Upper lobe of left lung (tissue), 6 donors: ENCODE results near the gene PPM1G. TPM values are rescaled to one million over a fixed set of nuclear protein-coding genes. Genes with fewer than 3 reads are reported as not detected.

Experiments used
- ATAC-seq, 2 donors: fragments of 200-7000 bp; cut with Tn5 transposase; one replicate each; pipeline ENCODE4 v1.9.1; 2022; ENCODE audit warnings: mild to moderate bottlenecking in 2 of 2, moderate library complexity in 2 of 2; ENCODE audit not compliant: low FRiP score in 2 of 2
- DNase-seq, 2 donors: peaks; one replicate each; pipeline ENCODE4 v3.0.0-alpha.2; 2019 to 2020
- H3K27ac ChIP-seq, 4 donors: fragments of 200-600 bp; sonication (generic); one replicate each; pipeline ENCODE4 v1.5.1; 2016 to 2019
- H3K27me3 ChIP-seq, 4 donors: fragments of 200-600 bp; sonication (generic); one replicate each; pipeline ENCODE4 v1.5.1; 2017 to 2019
- H3K36me3 ChIP-seq, 4 donors: fragments of 200-600 bp; sonication (generic); one replicate each; pipeline ENCODE4 v1.5.1; 2016 to 2019
- H3K4me1 ChIP-seq, 4 donors: fragments of 200-600 bp; sonication (generic); one replicate each; pipeline ENCODE4 v1.5.1; 2018 to 2019
- H3K4me3 ChIP-seq, 4 donors: fragments of 200-600 bp; sonication (generic); one replicate each; pipeline ENCODE4 v1.5.1; 2017 to 2019; ENCODE audit warnings: mild to moderate bottlenecking in 2 of 4, moderate library complexity in 1 of 4
- H3K9me3 ChIP-seq, 4 donors: fragments of 200-600 bp; sonication (generic); one replicate each; pipeline ENCODE4 v1.5.1; 2018 to 2019
- CTCF ChIP-seq, 6 experiments: fragments of 450-650 bp in 4 of 6; fragments of 200-600 bp in 2 of 6; sonication (generic) in 2 of 6; IDR thresholded peaks; one replicate each; pipeline ENCODE4 v1.5.1; 2016 to 2019; ENCODE audit warnings: antibody characterized with exemption in 6 of 6
- EP300 ChIP-seq, 4 donors: sonication (generic); formaldehyde crosslinking; IDR thresholded peaks; one replicate each; pipeline ENCODE4 v1.5.1; 2017; ENCODE audit warnings: antibody characterized with exemption in 4 of 4, control low read depth in 2 of 4
- POLR2A ChIP-seq, 4 donors: fragments of 450-650 bp; IDR thresholded peaks; one replicate each; pipeline ENCODE4 v1.5.1; 2016 to 2017; ENCODE audit warnings: antibody characterized with exemption in 4 of 4, mild to moderate bottlenecking in 2 of 4
- POLR2AphosphoS5 ChIP-seq, 2 donors: sonication (generic); formaldehyde crosslinking; IDR thresholded peaks; one replicate each; pipeline ENCODE4 v1.5.1; 2017; ENCODE audit warnings: antibody characterized with exemption in 2 of 2
- WGBS, 2 donors: methylation state at CpG; one replicate each; pipeline ENCODE4 v1.1.5; 2017 to 2018; 5-methylcytosine and 5-hydroxymethylcytosine counted together
- total RNA-seq, 6 donors: library from RNA; depleted of rRNA in 4 of 6; stranded (reverse); fragments of >200 nt in 4 of 6; gene quantifications; one replicate each; pipeline versions ENCODE4 v1.1.0 to v1.2.1, GENCODE V29; 2016 to 2021
- donor health status: DM: no; HTN: no; CAD: no; lungs with moderate emphysema.
- donor health status: DM: no; HTN: yes; CAD: no; lungs with severe emphysema.

PPM1G gene
- total RNA-seq, 6 donors from 2014 or later, result 39.8 to 60.6 (median 55.3) TPM

GRCh38 chr2:27336173-27336572, 73.2 kb downstream of the PPM1G start:
- Histone ChIP-seq H3K36me3 (peaks cover 47 to 99% (median 84%) of the 10 kb centered on the region in 4 donors), H3K27ac (no peak overlapping the region), H3K4me1 (no peaks in the 10 kb centered on the region), H3K9me3 (no peaks in the 10 kb centered on the region), H3K4me3 (no peak overlapping the region), H3K27me3 (no peaks in the 10 kb centered on the region)
- TF ChIP-seq EP300 (IDR thresholded peaks at IDR 0.05), result no peak
- no peak for TF ChIP-seq POLR2A (IDR thresholded peaks at IDR 0.05)
- no peak for TF ChIP-seq CTCF (IDR thresholded peaks at IDR 0.05)
- no peak for TF ChIP-seq POLR2AphosphoS5 (IDR thresholded peaks at IDR 0.05)
- WGBS, 2 donors, result 92 to 99% methylated on average over 7 of the region's 7 CpGs
- no peak for DNase-seq
- no peak for ATAC-seq

GRCh38 chr2:27335311-27335710, 74.1 kb downstream of the PPM1G start:
- Histone ChIP-seq H3K36me3 (peaks cover 44 to 99% (median 80%) of the 10 kb centered on the region in 4 donors), H3K4me1 (no peaks in the 10 kb centered on the region), H3K4me3 (no peak overlapping the region), H3K27ac (no peak overlapping the region), H3K9me3 (no peaks in the 10 kb centered on the region), H3K27me3 (no peaks in the 10 kb centered on the region)
- TF ChIP-seq POLR2A (IDR thresholded peaks at IDR 0.05), result no peak
- DNase-seq (no peak), ATAC-seq (no peak)
- WGBS, 2 donors, result 82 to 87% methylated on average over 3 of the region's 3 CpGs

Other genes starting within 250 kb of the PPM1G start
- gene ATRAID, start 197.6 kb downstream of the PPM1G start, total RNA-seq, result 100 to 1,000 TPM in 4 of 6 donors, 10 to 100 TPM in 2; 53.4 to 126 (median 112) TPM
- gene SLC5A6, start 197.3 kb downstream of the PPM1G start, total RNA-seq, result 10 to 100 TPM; 13.6 to 29.6 (median 21.0) TPM
- gene CAD, start 192.2 kb downstream of the PPM1G start, total RNA-seq, result 10 to 100 TPM; 19.8 to 66.0 (median 33.5) TPM
- 1 to 10 TPM in 4 of 6 donors, under 1 TPM in 2; 0.20 to 2.3 (median 1.2) TPM for gene SLC30A3, start 146.5 kb downstream of the PPM1G start, total RNA-seq
- gene DNAJC5G, start 134.2 kb downstream of the PPM1G start, total RNA-seq, result not detected
- gene TRIM54, start 127.2 kb downstream of the PPM1G start, total RNA-seq, result under 1 TPM in 1 of 6 donors, not detected in 5; 0.49 TPM
- 10 to 100 TPM in 2 of 6 donors, 1 to 10 TPM in 4; 2.6 to 81.7 (median 4.6) TPM for gene UCN, start 101.1 kb downstream of the PPM1G start, total RNA-seq
- gene MPV17, start 86.5 kb downstream of the PPM1G start, total RNA-seq, result 10 to 100 TPM; 51.2 to 99.3 (median 75.9) TPM
- 100 to 1,000 TPM in 1 of 6 donors, 10 to 100 TPM in 5; 43.9 to 104 (median 48.9) TPM for gene GTF3C2, start 52.8 kb downstream of the PPM1G start, total RNA-seq
- gene EIF2B4, start 39.3 kb downstream of the PPM1G start, total RNA-seq, result 10 to 100 TPM; 24.8 to 48.2 (median 29.8) TPM
- 100 to 1,000 TPM in 3 of 6 donors, 10 to 100 TPM in 3; 69.1 to 142 (median 113) TPM for gene SNX17, start 39.0 kb downstream of the PPM1G start, total RNA-seq
- 10 to 100 TPM in 5 of 6 donors, 1 to 10 TPM in 1; 9.3 to 31.4 (median 18.0) TPM for gene ZNF513, start 28.9 kb downstream of the PPM1G start, total RNA-seq
- gene NRBP1, start 19.0 kb upstream of the PPM1G start, total RNA-seq, result 10 to 100 TPM; 46.5 to 81.5 (median 62.5) TPM
- gene KRTCAP3, start 32.8 kb upstream of the PPM1G start, total RNA-seq, result 10 to 100 TPM; 13.8 to 39.7 (median 31.0) TPM
- gene IFT172, start 80.2 kb upstream of the PPM1G start, total RNA-seq, result 10 to 100 TPM; 24.3 to 80.6 (median 29.8) TPM
- 1 to 10 TPM in 5 of 6 donors, not detected in 1; 1.1 to 4.6 (median 2.6) TPM for gene FNDC4, start 85.6 kb upstream of the PPM1G start, total RNA-seq
- under 1 TPM in 2 of 6 donors, not detected in 4; 0.24 to 0.83 TPM for gene GCKR, start 87.2 kb upstream of the PPM1G start, total RNA-seq
- gene ZNF512, start 173.5 kb upstream of the PPM1G start, total RNA-seq, result 10 to 100 TPM; 19.5 to 74.4 (median 26.4) TPM
- gene CCDC121, start 219.4 kb upstream of the PPM1G start, total RNA-seq, result 1 to 10 TPM; 1.3 to 7.3 (median 3.6) TPM
- 10 to 100 TPM in 5 of 6 donors, 1 to 10 TPM in 1; 9.3 to 31.2 (median 21.6) TPM for gene GPN1, start 219.5 kb upstream of the PPM1G start, total RNA-seq